ENCODE data around the gene P3R3URF. TPM values are rescaled to one million over a fixed set of nuclear protein-coding genes. Genes with fewer than 3 reads are reported as not detected.

Gene P3R3URF
- total and polyA plus RNA-seq, 9 of the 15 experiments (the other 6 are each of a cell fraction or from before 2014, with no cell fraction given): not detected

DNA sequence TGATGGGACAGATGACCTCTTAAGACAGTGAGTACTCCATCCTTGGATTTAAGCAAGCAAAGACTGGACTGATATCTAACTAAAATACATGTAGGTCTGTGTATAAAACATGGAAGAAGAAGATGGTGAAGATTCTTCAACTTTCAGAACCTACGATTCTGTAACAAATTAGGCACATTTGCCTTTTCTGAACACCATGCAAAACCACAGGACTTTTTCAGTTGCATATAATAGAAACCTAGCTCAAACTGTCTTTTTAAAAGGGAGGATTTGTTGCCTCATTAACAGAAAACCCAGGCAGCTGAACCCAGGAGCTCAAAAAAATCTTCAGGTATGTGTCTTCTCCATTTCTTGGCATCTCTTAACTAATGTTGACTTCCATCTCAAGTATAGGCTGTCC is 16.1 kb downstream of the P3R3URF start:
- Histone ChIP-seq H4K20me1 (replicated peaks; ENCODE audit: control insufficient read depth, insufficient read depth, low read length) (no peaks in the 10 kb centered on the region), H3K4me1 (replicated peaks in 1 of 2; ENCODE audit: control insufficient read depth in 2 of 2, insufficient read depth in 2 of 2, low read length in 2 of 2) (peaks cover 29 to 39% of the 10 kb centered on the region in 2 experiments), H3K9ac (ENCODE audit: insufficient read depth in 1 of 2, low read depth in 2 of 2, low read length in 2 of 2) (no peak overlapping the region), H3K79me2 (ENCODE audit: control insufficient read depth, insufficient read depth, low read length) (no peaks in the 10 kb centered on the region), H3K36me3 (ENCODE audit: control insufficient read depth, insufficient read depth, low read length) (no peaks in the 10 kb centered on the region), H3K9me3 (replicated peaks; ENCODE audit: control insufficient read depth, insufficient read depth, low read depth, low read length) (no peaks in the 10 kb centered on the region), H3K4me2 (ENCODE audit: insufficient read depth, low read length) (no peak overlapping the region), H3K9me1 (ENCODE audit: control insufficient read depth, insufficient read depth, low read length) (no peaks in the 10 kb centered on the region), H3K4me3 (no peak overlapping the region), H3K27ac (ENCODE audit: extremely low read depth, low read depth, low read length) (no peak overlapping the region), H2AFZ (ENCODE audit: low read depth, low read length) (no peak overlapping the region), H3K27me3 (ENCODE audit: control insufficient read depth in 2 of 2, insufficient read depth in 2 of 2, low read length in 2 of 2) (peaks cover 9 to 17% of the 10 kb centered on the region in 2 experiments)
- FAIRE-seq: no peak
- in situ Hi-C loops (cut with MboI): no loop called here
- intact Hi-C loops (cut with micrococcal nuclease): no loop called here
- no TSS peak for BruUV-seq (replicated peaks)
- ChIA-PET CTCF (ENCODE audit: low intra/inter-chr PET ratio) (no interaction called here), POLR2A (interaction anchor here (0.7 to 1.4 kb wide), 3 partner anchors 14 to 131 kb away, joined by 3 to 5 read pairs (median 5); partner anchors contain the start of genes PIK3R3 and TSPAN1)
- no peak for DNase-seq (ENCODE audit: extremely low read depth in 1 of 4, low spot score in 3 of 4)
- no peak for ATAC-seq
- 41% methylated on average over 1 of the region's 1 CpG for WGBS (ENCODE audit: insufficient coverage, low coverage, missing lambda C conversion rate)
- TF ChIP-seq POU5F1 (IDR thresholded peaks at IDR 0.05; ENCODE audit: borderline replicate concordance, low read depth, low read length, partially characterized antibody) (no peak), ZNF41 (CRISPR knock-in tag; conservative IDR thresholded peaks at IDR 0.05) (no peak), GTF2A2 (tag; IDR thresholded peaks at IDR 0.05) (no peak), HSF4 (CRISPR knock-in tag; IDR thresholded peaks at IDR 0.05; ENCODE audit: borderline replicate concordance) (no peak), TARDBP (IDR thresholded peaks at IDR 0.05) (no peak), ZNF280A (IDR thresholded peaks at IDR 0.05; ENCODE audit: low read depth, partially characterized antibody) (no peak), JUND (IDR thresholded peaks at IDR 0.05; ENCODE audit: borderline replicate concordance, low read depth, low read length) (no peak), JUND (tag; IDR thresholded peaks at IDR 0.05; ENCODE audit: borderline replicate concordance, low read depth, low read length) (no peak), ARNT (IDR thresholded peaks at IDR 0.05) (no peak), TOE1 (IDR thresholded peaks at IDR 0.05; ENCODE audit: borderline replicate concordance) (no peak), TOE1 (CRISPR knock-in tag; IDR thresholded peaks at IDR 0.05; ENCODE audit: borderline replicate concordance, low read depth) (no peak)
- TF ChIP-seq, protein P1, sequence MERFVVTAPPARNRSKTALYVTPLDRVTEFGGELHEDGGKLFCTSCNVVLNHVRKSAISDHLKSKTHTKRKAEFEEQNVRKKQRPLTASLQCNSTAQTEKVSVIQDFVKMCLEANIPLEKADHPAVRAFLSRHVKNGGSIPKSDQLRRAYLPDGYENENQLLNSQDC (CRISPR knock-in tag; IDR thresholded peaks at IDR 0.05): no peak
- TF ChIP-seq, protein P2, sequence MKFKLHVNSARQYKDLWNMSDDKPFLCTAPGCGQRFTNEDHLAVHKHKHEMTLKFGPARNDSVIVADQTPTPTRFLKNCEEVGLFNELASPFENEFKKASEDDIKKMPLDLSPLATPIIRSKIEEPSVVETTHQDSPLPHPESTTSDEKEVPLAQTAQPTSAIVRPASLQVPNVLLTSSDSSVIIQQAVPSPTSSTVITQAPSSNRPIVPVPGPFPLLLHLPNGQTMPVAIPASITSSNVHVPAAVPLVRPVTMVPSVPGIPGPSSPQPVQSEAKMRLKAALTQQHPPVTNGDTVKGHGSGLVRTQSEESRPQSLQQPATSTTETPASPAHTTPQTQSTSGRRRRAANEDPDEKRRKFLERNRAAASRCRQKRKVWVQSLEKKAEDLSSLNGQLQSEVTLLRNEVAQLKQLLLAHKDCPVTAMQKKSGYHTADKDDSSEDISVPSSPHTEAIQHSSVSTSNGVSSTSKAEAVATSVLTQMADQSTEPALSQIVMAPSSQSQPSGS (CRISPR knock-in tag; IDR thresholded peaks at IDR 0.05): no peak
- TF ChIP-seq, protein P3, sequence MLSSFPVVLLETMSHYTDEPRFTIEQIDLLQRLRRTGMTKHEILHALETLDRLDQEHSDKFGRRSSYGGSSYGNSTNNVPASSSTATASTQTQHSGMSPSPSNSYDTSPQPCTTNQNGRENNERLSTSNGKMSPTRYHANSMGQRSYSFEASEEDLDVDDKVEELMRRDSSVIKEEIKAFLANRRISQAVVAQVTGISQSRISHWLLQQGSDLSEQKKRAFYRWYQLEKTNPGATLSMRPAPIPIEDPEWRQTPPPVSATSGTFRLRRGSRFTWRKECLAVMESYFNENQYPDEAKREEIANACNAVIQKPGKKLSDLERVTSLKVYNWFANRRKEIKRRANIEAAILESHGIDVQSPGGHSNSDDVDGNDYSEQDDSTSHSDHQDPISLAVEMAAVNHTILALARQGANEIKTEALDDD (IDR thresholded peaks at IDR 0.05): no peak
- TF ChIP-seq, protein P4, sequence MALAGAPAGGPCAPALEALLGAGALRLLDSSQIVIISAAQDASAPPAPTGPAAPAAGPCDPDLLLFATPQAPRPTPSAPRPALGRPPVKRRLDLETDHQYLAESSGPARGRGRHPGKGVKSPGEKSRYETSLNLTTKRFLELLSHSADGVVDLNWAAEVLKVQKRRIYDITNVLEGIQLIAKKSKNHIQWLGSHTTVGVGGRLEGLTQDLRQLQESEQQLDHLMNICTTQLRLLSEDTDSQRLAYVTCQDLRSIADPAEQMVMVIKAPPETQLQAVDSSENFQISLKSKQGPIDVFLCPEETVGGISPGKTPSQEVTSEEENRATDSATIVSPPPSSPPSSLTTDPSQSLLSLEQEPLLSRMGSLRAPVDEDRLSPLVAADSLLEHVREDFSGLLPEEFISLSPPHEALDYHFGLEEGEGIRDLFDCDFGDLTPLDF (CRISPR knock-in tag; IDR thresholded peaks at IDR 0.05): no peak
